COLO829 (cell line): ENCODE results near the gene ATRN.
A peak's percentile ranks its signal among the peaks of the same experiment; 100 is the strongest.
"Not testable (repeated sequence)": the region's sequence is repeated elsewhere in the genome, so short reads cannot be mapped to it uniquely, and the experiment has no call there.

ENCODE experiments used
- DNase-seq: peaks from one replicate; pipeline ENCODE4 v3.0.0; 2012; ENCODE audit warnings: low spot score

Gene ATRN

DNA sequence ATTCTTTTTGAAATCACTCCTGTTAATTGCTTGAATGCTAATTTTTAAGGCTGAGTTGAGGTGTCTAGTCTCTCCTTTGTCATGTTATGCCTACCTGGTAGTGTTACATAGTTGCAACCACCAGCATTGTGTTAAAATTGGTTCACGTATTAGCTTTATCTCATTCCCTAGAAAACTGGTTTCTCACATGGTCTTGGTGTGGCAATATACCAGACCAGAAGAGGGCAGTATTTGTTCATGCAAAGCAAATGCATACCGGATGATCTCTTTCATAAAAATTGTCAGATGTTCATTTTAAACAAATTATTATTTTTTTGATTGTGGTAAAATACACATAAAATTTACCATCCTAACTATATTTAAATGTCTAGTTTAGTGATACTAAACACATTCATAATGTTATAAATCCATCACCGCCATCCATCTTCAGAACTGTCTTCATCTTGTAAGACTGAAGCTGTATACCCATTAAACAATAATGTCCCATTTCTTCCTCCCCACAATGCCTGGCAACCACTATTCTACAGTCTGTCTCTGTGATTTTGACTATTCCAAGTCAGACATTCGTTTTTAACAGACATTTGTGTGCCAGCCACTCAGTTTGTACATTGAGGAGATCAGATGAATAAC, 92.8 kb downstream of the ATRN start:
- peak; percentile 36 for DNase-seq

DNA sequence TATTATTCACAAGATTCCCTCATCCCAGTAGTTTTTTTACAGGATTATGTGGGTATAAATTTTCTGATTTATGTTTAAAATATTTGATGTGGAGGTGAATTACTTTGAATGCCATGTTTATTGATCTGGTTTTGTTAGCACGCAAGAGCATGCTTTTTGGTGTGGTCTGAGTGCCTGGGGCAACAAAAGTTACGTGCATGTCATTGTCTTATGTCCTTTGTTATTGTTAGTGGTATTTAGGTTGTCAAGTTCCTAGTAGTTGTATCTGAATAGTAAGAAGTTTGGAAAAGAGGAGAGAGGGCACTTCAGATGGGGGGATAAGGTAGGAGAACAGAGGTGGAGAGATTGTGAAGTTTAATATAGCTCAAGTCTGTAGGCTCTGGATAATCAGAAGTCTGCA, 95.0 kb downstream of the ATRN start:
- no peak for DNase-seq

DNA sequence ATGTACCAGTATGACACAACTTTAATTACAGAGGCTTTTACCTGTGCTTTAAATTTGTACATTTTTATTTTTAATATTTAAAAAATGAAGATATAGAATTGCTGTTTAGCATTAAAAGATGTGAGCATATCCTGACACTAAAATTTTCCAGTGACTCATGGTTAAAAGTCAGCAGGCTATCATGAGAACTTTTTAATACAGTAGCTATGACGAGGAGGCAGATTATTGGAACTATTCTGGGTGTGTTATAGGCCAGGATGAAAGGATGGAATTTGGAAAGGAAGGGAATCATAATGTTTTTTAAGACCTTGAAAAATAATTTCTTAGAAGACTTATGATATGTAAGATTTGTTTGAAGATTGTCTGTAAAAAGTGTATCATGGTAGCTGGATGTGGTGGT, 101.3 kb downstream of the ATRN start:
- DNase-seq: peak; percentile 53

DNA sequence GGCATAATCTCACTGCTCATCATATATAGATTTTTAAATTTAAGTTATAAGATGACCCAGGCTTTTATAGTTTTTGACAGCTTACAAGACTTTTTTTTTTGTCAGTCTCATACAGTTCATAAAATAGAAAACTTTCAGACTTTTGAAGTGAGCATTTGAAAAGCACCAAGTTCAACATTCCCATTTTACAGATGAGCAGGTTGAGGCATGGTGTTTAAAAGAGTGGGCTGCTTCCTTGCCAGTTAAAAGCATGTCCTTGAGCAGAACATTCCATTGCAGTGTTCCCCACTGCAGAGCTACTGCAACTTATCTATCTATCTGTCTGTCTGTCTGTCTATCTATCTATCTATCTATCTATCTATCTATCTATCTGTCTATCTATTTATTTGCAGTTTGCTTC, 105.5 kb downstream of the ATRN start:
- no peak for DNase-seq

DNA sequence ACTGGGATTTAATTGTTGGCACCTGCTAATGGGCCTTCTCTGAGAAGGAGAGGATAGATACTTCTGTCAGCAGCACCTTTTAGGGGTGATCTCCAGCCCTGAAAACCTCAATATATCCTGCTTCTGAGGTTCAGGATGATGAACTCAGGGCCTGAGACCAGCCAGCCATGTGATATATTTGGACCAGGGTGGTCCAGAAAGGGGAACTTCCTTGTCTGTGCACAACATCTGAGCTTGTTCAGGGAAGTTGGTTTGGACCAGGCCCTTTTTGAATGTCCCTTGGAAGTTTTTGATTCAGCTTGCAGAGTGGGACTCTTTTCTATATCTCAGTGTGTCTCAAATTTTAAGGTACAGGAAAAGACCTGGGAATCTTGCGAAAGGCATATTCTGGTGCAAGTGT, 106.5 kb downstream of the ATRN start:
- DNase-seq: no peak

DNA sequence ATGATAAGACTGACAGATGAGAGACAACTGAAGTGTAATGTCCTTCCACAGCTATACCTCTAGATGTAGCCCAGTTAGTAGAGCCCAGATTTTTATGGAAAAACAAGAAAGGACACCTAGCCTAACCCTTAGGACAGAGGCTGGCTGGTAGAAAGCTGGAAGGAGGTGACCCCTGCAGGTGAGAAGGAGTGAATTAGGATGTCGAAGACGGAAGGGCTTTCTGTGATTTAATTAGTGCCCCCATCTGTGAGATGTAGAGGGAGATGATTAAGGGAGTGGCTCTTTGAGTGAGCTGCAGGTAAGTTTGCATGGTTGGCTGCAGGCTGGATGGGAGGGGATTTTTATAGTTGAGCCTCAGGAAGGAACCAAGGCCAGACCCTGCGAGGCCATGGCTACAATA, 109.6 kb downstream of the ATRN start:
- DNase-seq: no peak

DNA sequence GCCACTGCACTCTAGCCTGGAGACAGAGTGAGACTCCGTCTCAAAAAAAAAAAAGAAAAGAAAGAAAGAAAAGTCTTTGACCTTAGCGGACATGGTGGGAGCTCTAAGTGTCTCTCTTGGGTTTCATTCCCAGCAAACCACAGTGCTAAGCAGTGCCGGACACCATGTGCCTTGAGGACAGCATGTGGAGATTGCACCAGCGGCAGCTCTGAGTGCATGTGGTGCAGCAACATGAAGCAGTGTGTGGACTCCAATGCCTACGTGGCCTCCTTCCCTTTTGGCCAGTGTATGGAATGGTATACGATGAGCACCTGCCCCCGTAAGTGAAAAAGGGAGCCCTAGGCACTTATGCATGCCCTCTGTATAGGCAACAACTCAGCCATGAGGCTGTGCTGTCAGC, 112.9 kb downstream of the ATRN start:
- DNase-seq: no peak

DNA sequence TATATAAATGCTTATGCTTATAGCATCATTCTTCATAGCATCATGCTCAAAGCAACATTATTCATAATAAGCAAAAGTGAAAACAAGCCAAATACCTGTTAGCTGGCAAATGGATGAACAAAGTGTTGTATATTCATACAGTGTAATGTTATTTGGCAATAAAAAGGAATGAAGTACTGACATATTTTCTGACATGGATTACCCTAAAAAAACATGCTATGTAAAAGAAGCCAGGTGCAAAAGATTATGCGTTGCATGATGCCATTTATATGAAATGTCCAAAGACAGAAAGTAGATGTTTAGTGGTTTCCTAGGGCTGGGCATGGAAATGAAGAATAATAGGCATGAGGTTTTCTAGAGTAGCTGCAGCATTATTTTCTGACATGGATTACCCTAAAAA, 115.3 kb downstream of the ATRN start:
- no peak for DNase-seq

DNA sequence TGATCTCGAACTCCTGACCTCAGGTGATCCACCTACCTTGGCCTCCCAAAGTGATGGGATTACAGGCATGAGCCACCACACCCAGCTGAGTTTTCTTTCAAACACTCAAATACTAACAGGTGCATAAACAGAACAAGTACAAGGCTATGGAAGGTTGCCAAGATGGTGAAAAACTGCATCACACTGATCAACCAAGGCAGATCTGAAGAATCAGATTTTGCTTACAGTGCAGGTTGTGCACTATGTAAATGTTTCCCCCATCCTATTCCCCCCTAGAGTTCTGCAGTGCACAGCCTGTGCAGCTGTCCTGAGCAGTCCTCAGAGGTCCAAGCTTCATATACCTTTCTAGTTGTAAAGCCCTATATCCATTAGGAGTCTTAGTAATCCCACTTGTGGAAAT, 119.3 kb downstream of the ATRN start:
- no peak for DNase-seq

DNA sequence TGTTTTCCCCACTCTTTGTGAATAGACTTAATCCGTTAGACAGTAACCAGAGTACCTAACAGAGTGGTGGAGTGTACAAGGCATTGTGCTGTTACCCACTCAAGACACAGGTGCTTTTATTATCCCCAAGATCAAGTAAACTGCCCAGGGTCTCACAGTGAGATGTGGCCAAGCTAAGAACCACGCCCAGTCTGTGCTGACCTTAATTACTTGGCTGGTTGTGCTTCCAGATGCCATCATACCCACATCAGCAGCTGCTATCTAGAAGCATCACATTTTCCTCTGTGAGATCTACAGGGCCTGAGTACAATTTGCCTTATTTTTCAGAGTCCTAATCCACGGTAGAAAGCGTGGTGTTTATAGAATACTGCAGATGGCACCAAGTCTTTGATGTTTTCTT, 122.1 kb downstream of the ATRN start:
- no peak for DNase-seq

DNA sequence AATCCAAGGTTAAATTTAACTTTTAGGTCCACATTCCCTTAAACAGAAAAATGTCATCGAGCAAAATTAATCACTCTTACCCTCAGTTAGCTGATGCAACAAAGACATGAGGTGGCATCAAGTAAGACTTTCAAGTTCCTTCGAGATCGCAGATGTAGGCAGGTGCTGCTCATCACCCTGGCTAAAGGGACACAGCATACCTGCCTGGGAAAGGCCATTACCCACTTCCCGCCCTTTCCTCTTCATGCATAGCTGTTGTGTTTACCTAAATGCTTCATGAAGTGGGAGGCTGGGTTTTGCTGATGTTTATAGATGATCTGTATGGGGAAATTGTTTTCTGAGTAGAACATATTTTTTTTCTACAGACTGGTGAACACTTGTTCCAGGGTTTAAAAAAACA, 124.7 kb downstream of the ATRN start:
- no peak for DNase-seq

DNA sequence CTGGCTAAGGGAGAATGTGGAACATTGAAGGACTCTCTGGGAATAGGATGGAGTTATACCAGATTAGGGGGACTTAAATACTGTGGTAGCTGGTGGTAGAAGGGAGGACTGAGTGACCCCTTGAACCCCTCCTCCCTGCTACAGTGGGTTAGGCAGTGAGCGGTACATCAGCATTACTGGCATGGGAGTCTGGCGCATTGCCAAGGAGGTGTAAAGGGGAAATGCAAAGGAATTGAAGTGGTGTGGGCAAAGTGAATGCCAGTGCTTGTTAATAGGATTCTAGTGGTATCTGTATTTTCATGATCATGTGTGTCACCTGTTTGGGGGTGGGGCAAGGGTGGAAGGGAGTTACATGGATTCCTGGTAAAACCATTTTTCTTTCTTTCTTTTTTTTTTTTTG, 132.3 kb downstream of the ATRN start:
- no peak for DNase-seq

DNA sequence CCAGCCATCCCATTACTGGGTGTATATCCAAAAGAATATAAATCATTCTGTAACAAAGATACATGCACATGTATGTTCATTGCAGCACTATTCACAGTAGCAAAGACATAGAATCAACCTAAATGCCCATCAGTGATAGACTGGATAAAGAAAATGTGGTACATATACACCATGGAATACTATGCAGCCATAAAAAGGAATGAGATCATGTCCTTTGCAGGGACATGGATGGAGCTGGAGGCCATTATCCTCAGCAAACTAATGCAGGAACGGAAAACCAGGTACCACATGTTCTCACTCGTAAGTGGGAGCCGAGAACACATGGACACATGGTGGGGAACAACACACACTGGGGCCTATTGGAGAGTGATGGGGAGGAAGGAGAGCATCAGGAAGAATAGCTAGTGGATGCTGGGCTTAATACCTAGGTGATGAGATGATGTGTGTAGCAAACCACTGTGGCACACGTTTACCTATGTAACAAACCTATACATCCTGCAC, 134.6 kb downstream of the ATRN start:
- not testable (repeated sequence) for DNase-seq

DNA sequence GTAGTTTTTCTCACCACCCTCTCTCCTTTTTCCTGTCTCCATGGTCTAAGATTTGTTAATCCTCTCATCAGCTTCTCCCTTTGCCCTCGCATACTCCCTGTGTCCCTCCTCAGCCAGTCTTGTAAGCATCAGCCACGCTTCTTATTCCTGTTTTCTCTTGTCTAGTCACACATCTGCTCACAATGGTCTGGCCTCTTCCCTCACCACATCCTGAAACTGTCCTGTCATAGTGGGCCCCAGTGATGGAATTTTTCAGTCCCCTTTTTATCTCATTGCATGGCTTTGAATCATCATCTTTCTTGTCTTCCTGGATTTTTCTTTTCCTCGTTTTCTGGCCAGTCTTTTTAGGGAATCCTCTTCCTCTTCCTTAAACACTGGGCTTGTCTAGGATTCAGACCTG, 135.2 kb downstream of the ATRN start:
- DNase-seq: no peak

DNA sequence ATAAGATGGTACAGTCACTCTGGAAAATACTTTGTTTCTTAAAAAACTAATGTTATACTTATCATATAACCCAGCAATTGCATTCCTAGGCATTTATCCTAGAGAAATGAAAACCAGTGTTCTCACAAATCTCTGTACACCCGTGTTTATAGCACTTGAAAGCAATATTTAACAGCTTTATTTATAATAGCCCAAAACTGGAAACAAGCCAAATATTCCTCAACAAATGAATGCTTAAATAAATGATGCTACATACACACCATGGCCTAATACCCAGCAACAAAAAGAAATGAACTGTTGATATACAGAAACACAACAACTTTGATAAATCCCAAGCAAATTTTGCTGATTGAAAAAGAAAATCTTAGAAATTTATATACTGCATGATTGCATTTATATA, 141.1 kb downstream of the ATRN start:
- no peak for DNase-seq

DNA sequence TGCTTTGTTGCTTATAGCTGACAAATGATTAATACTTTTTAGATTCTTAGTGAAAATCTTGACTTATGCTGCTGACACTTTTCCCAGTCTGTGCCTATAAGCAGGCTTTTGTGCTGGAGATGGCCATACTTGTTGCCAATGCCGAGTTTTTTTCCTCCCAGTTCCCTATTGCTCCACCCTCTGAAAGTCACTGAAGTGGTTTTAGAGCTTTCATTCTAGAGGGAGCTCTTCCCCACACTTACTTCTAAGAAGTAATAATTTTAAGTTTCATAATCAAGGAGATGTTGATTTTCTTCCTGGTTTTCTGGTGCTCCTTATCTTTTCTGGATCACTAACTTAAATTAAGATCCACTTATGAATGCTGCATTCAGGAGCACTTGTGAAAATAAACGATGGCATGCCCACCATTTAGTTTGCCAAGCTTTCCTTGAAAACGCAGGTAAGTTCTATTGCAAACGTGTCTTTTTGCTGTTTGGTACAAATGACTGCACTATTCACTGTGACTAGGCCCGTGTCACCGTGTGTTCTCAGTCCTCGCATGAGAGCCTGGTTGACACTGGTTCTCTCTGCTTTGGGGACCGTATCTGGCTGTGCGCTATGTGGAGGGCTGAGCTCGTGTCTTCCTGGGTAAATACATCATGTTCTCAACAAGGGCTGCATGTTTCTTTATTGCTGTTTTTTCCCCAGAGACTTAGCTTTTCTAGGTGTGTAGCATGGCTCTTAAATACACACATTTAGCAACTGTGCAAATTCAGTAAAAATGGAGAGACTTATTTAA, 142.2 kb downstream of the ATRN start:
- peak; percentile 20 for DNase-seq

DNA sequence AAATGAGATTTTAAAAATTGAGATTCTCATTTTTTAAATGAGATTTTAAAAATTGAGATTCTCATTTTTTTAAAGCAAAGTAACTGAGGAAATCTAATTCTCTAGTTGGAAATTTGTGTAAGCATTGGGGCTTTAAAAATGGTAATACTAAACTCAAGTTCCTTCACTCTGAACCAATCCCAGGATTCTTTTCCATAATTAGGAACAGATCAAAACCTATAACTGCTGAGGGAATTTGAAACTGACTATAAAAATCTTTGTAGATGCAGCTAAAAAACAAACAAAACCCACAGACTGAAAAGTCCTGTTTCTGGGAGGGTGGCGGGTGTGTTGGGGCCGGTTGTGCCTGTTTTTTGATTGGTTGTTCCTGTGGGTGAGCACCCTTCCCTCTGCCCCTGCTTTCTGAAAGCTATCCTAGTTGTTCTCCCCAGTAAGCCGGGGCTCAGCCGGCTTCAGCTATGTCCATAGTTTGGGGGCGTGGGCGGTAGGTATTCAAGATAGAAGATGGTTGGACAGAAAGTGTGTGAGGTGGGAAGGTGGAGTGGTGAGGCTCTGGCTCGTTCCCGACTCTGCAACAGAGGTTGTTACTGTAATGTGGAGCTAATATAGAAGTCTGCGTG, 143.1 kb downstream of the ATRN start:
- DNase-seq: no peak

DNA sequence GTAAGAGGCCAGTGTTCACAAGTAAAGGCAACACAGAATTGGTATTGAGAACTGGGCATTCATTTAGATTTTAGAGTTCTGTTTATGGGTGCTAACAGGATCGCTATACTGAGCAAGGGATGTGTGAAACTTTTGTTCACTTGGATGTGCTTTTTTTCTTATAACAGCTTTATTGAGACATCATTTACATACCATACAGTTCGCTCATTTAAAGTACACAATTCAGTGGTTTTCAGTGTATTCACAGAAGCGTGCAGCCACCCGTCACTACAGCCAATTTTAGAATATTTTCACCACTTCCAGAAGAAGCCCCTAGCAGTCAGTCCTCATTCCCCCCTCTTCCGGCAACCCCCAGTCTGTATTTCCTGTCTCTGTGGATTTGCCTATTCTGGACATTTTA, 143.6 kb downstream of the ATRN start:
- DNase-seq: no peak

DNA sequence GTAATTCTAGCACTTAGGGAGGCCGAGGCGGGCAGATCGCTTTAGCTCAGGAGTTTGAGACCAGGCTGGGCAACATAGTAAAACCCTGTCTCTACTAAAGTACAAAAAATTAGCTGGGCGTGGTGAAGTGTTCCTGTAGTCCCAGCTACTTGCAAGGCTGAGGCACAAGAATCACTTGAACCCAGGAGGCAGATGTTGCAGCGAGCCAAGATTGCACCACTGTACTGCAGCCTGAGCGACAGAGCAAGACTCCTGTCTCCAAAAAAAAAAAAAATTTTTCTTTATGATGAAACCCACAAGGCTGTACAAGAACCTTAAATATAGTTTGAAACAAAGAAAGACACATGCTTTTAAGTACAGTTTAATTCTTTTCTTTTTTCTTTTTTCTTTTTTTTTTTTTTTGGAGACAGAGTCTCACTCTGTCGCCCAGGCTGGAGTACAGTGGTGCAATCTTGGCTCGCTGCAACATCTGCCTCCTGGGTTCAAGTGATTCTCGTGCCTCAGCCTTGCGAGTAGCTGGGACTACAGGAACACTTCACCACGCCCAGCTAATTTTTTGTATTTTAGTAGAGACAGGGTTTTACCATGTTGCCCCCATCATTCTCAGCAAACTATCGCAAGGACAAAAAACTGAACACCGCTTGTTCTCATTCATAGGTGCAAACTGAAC, 144.5 kb downstream of the ATRN start:
- DNase-seq: not testable (repeated sequence)

DNA sequence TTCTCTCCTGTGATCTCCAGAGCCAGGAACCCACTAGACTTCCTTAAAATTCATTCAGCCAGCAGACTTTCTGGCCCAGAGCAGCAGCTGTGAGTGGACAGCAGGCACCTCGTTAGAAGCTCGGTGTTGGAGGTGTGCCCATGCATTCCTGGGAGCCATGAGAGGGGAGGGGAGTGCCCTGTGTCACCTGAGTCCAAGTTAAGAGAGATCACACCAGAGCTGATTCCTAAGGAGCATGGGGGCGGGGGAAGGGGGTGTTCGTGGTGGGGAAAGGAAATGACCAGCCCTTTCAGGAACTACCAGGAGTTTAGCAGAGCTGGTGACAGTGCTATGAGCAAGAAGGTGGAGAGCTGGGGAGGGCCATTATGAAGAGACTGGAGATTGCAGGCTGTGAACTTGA, 145.4 kb downstream of the ATRN start:
- DNase-seq: no peak

DNA sequence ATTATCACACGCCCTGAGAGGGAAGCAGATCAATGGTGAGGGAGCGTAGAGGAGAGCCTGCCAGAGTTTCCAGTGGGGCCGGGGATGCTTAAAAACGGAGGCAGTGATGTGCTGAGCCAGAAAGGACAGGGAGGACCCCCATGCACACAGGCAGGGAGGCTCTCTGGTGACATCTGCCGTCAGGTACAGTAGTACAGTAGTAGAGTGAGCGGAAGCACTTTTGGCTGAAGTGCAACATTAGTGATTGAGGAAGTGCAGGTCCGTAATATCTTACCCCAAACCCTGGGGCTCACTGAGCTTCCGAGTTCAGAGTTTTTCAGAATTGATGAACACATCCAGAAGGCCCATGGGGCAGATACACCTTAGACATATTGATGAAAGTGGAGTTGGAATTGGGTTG, 150.3 kb downstream of the ATRN start:
- no peak for DNase-seq

DNA sequence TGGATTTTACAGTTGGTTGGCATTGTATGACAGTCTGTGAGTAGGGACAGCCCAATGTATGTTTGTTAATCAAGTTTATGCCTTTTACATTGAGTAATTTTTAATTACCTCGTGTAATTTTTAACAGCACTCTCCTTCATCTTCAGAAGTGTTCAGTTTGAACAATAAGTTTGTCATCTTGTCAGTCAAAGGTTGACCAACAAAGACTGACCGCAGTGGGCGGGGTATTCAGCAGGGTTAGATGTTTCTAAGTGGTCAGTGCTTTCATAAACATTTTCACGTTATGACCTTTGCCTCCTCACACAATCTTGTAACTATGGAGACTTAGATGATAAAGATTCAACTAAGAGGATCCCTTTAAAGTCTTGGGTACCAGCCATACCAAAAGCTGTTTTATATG, 151.6 kb downstream of the ATRN start:
- no peak for DNase-seq

DNA sequence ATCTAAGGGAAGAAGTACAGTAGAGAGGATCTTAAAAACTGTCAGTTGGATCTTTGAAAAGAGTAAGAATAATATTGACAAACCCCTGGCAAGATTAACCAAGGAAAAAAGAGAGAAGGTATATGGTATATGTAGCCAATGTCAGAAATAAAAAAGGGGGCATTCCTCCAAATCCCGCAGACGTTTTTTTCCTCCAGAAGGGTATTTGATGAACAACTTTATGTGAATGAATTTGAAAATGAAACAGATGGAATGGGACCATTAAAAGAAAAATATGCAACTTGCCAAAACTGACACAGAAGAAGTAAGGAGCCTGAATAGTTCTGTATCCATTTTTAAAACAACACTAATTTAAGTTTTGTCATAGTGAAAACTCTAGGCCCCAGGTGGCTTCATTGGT, 156.7 kb downstream of the ATRN start:
- DNase-seq: no peak
